GM19463 (cell line): Measurements from ENCODE around the gene RHBDD3.
"Not testable (repeated sequence)": the region's sequence is repeated elsewhere in the genome, so short reads cannot be mapped to it uniquely, and the experiment has no call there.

Source experiments
- ATAC-seq: cut with Tn5 transposase; IDR thresholded peaks from one replicate; pipeline ENCODE4 v1.9.1; 2021; ENCODE audit warnings: mild to moderate bottlenecking, moderate library complexity; ENCODE audit not compliant: unreplicated experiment

RHBDD3 gene

GRCh38 chr22:29251981-29252911 is 15.5 kb downstream of the RHBDD3 start:
- no peak for ATAC-seq

DNA sequence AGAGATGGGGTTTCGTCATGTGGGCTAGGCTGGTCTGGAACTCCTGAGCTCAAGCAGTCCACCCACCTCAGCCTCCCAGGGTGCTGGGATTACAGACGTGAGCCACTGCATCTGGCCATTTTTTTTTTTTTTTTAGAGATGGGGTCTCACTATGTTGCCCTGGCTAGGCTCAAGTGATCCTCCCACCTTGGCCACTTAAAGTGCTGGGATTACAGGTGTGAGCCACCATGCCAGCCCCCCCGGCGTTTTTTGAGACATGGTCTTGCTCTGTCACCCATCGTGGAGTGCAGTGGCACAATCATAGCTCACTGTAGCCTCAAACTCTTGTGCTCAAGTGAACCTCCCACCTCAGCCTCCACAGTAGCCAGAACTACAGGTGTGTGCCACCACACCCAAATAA is 16.5 kb downstream of the RHBDD3 start:
- no peak for ATAC-seq

DNA sequence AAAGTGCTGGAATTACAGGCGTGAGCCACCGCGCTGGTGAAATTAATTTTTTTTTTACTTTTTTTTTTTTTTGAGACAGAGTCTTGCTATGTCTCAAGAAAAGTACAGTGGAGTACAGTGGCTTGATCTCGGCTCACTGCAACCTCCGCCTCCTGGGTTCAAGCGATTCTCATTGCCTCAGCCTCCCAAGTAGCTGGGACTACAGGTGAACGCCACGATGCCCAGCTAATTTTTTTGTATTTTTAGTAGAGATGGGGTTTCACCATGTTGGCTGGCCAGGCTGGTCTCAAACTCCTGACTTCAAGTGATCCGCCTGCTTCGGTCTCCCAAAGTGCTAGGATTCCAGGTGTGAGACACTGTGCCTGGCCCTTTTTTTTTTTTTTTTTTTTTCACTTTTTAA is 19.9 kb downstream of the RHBDD3 start:
- ATAC-seq, result not testable (repeated sequence)

GRCh38 chr22:29245626-29246385 is 22.0 kb downstream of the RHBDD3 start:
- ATAC-seq, result no peak

DNA sequence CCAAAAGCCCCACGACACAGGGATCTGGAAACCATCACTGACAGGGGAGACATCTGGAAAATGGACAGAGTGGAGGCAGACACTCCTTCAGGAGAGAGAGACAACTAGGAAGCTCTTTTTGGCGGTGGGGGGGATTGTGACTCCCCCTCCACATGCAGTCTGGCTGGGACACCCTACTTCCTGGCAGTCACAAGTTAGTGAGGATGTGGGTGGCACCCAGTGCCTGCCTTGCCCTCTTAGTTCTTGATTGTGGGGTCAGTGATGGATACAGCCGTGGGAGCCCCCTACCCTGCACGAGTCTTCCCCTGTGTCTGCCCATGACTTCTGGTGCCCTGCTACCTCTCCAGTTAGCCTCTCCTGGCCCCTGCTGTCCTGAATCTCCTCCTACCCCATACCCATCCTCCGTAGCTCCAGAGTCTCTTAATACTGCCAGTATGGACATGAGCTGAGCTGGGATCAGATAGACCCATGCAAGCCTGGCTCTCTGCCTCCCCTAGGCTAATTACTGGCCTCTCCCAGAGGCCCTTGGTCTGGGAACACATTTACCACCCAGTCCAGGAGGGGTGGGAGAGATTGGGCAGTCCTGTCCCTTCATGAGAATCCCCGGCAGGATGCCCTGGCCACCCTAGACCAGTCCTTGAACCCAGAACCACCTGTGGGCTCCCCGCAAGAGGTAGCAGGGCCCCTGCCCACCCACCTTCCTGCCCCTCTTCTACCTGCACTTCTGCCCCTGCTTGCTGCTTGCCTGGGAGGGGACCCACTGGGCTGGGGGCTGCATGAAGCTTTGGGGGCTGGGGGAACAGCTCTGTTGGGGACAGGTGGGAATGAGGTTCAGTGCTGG is 22.8 kb downstream of the RHBDD3 start:
- no peak for ATAC-seq

- no peak for ATAC-seq
Measured at GRCh38 chr22:29243874-29244446, 23.8 kb downstream of the RHBDD3 start.

GRCh38 chr22:29240481-29240880 is 27.3 kb downstream of the RHBDD3 start:
- not testable (repeated sequence) for ATAC-seq

DNA sequence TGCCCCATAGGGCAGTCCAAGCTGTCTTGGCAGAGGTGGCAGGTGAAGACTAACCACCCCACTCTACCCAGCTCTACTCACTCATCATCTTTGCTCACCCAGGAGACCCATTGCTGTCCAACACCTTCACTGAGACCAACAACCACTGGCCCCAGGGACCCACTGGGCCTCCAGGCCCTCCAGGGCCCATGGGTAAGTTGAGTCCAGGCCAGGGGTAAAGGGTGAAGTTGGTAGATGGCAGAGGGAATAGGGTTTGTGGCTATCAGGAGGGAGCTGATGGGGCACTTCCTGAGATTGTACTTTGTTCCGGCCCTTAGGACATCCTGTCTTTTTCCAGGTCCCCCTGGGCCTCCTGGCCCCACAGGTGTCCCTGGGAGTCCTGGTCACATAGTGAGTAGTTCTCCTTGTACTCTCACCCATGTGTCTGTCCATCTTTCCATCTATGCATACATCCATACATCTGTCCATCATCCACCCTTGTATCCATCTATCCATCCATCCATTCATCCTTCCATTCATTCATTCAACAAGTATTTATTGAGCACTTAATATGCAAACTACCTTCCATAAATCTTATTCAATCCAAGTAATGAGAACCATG is 34.4 kb downstream of the RHBDD3 start:
- no peak for ATAC-seq

DNA sequence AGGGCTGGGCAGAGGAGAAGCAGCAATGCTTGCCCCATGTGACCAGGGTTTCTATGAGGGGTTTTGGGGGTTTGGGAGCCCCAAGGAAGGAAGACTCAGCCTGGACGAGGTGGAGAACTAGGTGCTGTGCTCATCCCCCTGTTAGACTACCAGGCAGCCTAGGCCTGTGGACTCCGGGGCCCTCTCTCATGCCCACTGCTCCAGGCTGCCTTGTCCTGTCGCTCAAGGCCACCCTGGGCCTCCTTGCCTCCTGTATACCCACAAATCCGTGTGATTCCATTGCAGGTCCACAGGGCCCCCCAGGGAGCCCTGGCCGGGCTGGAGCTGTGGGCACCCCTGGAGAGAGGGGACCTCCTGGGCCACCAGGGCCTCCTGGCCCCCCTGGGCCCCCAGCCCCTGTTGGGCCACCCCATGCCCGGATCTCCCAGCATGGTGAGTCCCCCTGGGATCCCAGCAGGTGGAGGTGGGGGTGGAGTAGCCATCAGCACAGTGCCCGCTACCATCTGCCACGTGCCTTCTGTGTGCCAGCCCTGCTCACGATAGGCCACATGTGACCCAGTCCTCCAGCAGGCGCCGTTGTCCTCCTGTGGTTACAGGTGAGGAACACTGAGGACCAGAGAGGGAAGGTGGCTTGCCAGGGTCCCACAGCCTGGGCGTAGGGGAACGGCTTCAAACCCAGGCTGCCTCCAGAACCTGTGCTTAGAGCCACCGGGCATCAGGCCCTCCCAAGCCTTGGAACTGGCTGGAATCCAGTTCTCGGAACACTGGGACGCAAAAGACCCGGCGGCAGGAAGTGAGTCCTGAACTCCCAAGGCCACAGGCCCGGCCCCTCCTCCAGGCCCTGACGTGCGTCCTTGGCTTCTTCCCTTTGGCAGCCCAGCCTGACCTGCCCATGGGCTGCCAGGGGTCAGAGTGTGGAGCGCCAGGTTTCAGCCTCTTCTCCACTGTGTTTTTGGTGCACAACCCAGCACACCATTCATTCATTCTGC is 35.5 kb downstream of the RHBDD3 start:
- no peak for ATAC-seq

- no peak for ATAC-seq
Measured at GRCh38 chr22:29230972-29231875, 36.6 kb downstream of the RHBDD3 start.

DNA sequence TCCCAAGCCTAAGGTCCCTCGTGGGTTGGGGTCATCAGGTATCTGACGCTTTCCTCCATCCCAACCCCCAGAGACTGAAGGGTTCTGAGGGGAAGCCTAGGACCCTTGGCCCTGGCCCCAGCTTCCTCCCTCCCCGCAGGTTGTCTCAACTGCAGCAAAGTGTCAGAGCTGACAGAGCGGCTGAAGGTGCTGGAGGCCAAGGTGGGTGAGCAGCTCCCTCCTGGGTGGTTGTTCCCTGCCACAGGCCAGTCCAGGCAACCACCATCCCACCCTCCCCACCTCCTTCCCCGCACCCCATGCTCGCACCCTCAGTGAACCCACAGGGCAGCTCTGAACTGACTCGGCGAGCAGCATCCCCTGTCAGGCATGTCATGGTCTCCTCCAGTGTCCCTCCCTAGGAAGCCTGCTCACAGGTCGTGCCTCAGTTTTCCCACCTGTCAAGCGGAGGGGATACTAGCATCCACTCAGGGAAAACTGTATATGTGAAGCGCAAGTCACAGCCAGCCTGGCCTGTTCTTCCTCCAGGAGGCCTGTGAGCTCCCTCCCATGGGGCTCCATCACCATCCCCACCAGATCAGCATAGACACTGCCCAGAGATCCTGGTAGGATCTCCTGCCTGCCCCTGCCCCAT is 41.3 kb downstream of the RHBDD3 start:
- ATAC-seq, result no peak

DNA sequence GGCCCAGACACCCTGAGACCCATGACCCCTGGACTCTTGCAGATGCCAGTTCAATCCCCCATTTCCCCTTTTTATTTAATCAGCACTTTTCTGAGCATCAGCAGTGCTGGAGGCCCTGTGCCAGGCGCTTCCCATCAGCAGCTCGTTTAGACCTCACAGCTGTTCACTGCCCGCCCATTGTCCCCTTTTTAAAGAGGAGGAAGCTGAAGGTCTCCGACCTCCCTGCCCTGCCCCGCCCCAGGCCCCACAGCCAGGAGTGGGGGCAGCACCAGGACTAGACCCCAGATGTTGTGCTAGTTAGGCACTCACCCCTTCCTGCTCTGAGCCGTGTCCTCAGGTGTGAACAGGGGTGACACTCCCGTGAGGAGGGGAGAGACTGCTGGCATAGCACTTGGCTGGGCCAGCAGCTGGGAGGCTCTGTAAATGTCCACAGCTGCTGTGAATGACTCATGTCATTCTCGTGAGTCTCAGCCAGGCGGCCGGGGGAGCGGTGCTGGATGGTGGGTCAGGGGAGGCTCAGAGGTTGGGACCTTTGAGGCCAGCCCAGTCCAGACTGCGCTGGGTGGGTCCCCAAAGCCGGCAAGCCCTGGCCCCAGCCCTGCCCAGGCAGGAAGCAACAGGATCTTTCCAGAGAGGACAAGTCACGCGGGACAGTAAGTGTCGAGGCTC is 42.2 kb downstream of the RHBDD3 start:
- no peak for ATAC-seq

GRCh38 chr22:29224859-29225410 is 42.8 kb downstream of the RHBDD3 start:
- no peak for ATAC-seq

- no peak for ATAC-seq
Measured at GRCh38 chr22:29224121-29224858, 43.5 kb downstream of the RHBDD3 start.

GRCh38 chr22:29219881-29220670 is 47.7 kb downstream of the RHBDD3 start:
- no peak for ATAC-seq
